C4-2B (cell line): ENCODE results near the gene KRT1.

Experiments used
- H3K27ac ChIP-seq: fragments of 450-650 bp; 2 replicates; pipeline ENCODE4 v1.5.1; 2017
- CTCF ChIP-seq: fragments of 450-650 bp; conservative IDR thresholded peaks from 2 replicates; pipeline ENCODE4 v1.5.1; 2017; ENCODE audit warnings: mild to moderate bottlenecking
- ZFX ChIP-seq: fragments of 450-650 bp; IDR thresholded peaks from 2 replicates; pipeline ENCODE4 v1.6.1; 2017

KRT1 gene

GRCh38 chr12:52636189-52636588, 44.0 kb downstream of the KRT1 start:
- no peak for TF ChIP-seq CTCF
- TF ChIP-seq ZFX, result no peak
- no peak overlapping the region for H3K27ac ChIP-seq

GRCh38 chr12:52634266-52635056, 45.7 kb downstream of the KRT1 start:
- TF ChIP-seq CTCF (no peak), ZFX (no peak)
- H3K27ac ChIP-seq, result peak overlapping the region; percentile 5

GRCh38 chr12:52633383-52633782, 46.8 kb downstream of the KRT1 start:
- no peak for TF ChIP-seq CTCF
- no peak for TF ChIP-seq ZFX
- peak overlapping the region; percentile 5; the same call in 1 of the 2 replicates for H3K27ac ChIP-seq

- 0 out of 2 replicates have a peak overlapping the region, but pooled peaks have one; percentile 69 for H3K27ac ChIP-seq
- TF ChIP-seq ZFX (no peak), CTCF (no peak)
Measured at GRCh38 chr12:52632656-52633055, 47.6 kb downstream of the KRT1 start.

- peak overlapping the region; percentile 69 for H3K27ac ChIP-seq
- no peak for TF ChIP-seq ZFX
- no peak for TF ChIP-seq CTCF
Measured at GRCh38 chr12:52631676-52632459, 48.3 kb downstream of the KRT1 start.

- TF ChIP-seq CTCF, result no peak
- no peak for TF ChIP-seq ZFX
- peak overlapping the region; percentile 69 for H3K27ac ChIP-seq
Measured at GRCh38 chr12:52631264-52631663, 48.9 kb downstream of the KRT1 start.

GRCh38 chr12:52630599-52631200, 49.5 kb downstream of the KRT1 start:
- H3K27ac ChIP-seq, result peak overlapping the region; percentile 69
- TF ChIP-seq CTCF (no peak), ZFX (no peak)
